ENCODE results near the gene G6PC3.

DNA sequence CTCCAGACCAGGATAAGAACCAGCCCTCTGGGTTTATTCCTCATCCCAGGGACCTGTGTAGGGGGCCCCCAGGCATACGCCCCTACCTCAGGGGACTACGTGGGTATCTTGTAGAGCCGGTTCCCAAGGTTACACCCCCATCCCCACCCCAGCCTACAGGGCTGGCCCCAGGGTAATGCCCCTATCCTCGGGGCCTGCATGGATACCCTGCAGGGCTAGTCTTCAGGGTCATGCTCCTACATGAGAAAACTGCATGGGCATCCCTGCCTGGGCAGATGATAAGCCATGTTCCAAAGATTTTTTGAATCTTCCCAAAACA is 38.7 kb downstream of the G6PC3 start:
- TF ChIP-seq, protein P1, sequence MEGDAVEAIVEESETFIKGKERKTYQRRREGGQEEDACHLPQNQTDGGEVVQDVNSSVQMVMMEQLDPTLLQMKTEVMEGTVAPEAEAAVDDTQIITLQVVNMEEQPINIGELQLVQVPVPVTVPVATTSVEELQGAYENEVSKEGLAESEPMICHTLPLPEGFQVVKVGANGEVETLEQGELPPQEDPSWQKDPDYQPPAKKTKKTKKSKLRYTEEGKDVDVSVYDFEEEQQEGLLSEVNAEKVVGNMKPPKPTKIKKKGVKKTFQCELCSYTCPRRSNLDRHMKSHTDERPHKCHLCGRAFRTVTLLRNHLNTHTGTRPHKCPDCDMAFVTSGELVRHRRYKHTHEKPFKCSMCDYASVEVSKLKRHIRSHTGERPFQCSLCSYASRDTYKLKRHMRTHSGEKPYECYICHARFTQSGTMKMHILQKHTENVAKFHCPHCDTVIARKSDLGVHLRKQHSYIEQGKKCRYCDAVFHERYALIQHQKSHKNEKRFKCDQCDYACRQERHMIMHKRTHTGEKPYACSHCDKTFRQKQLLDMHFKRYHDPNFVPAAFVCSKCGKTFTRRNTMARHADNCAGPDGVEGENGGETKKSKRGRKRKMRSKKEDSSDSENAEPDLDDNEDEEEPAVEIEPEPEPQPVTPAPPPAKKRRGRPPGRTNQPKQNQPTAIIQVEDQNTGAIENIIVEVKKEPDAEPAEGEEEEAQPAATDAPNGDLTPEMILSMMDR (IDR thresholded peaks at IDR 0.05): no peak
- TF ChIP-seq ZFX (IDR thresholded peaks at IDR 0.05; ENCODE audit: borderline replicate concordance): no peak
